ENCODE data around the gene CES4A.
"Not testable (repeated sequence)": the region's sequence is repeated elsewhere in the genome, so short reads cannot be mapped to it uniquely, and the experiment has no call there.

The CES4A gene

GRCh38 chr16:66988197-66988788 is at the start of gene CES4A:
Gene CES4A, plus strand, starts transcription at chr16:66988589. Its CDS starts 184 bp downstream, at chr16:66988773.
- DNase-seq (ENCODE audit: low read depth in 2 of 2), result no peak

GRCh38 chr16:66939366-66939765 is 49.0 kb upstream of the CES4A start:
- no peak for DNase-seq (ENCODE audit: low read depth in 2 of 2)

- no peak for DNase-seq (ENCODE audit: low read depth in 2 of 2)
Observed at GRCh38 chr16:66940236-66940635, 48.2 kb upstream of the CES4A start.

GRCh38 chr16:66942981-66943380 is 45.4 kb upstream of the CES4A start:
- DNase-seq (ENCODE audit: low read depth in 2 of 2), result no peak

- DNase-seq (ENCODE audit: low read depth in 2 of 2), result no peak
Observed at GRCh38 chr16:66943426-66944053, 44.8 kb upstream of the CES4A start.

GRCh38 chr16:66944054-66944441 is 44.3 kb upstream of the CES4A start:
- DNase-seq (ENCODE audit: low read depth in 2 of 2), result no peak

GRCh38 chr16:66944971-66945370 is 43.4 kb upstream of the CES4A start:
- DNase-seq (ENCODE audit: low read depth in 2 of 2), result not testable (repeated sequence)

GRCh38 chr16:66945939-66946338 is 42.5 kb upstream of the CES4A start:
- DNase-seq (ENCODE audit: low read depth in 2 of 2), result no peak

- no peak for DNase-seq (ENCODE audit: low read depth in 2 of 2)
Observed at GRCh38 chr16:66946541-66946940, 41.8 kb upstream of the CES4A start.

- no peak for DNase-seq (ENCODE audit: low read depth in 2 of 2)
Observed at GRCh38 chr16:66946974-66947301, 41.5 kb upstream of the CES4A start.

- DNase-seq (ENCODE audit: low read depth in 2 of 2), result peak; percentile 67 to 89
Observed at GRCh38 chr16:66947302-66948065, 40.9 kb upstream of the CES4A start.

GRCh38 chr16:66948134-66948836 is 40.1 kb upstream of the CES4A start:
- no peak for DNase-seq (ENCODE audit: low read depth in 2 of 2)

- no peak for DNase-seq (ENCODE audit: low read depth in 2 of 2)
Observed at GRCh38 chr16:66948837-66949225, 39.6 kb upstream of the CES4A start.

- DNase-seq (ENCODE audit: low read depth in 2 of 2), result no peak
Observed at GRCh38 chr16:66949472-66949871, 38.9 kb upstream of the CES4A start.

GRCh38 chr16:66950437-66950836 is 38.0 kb upstream of the CES4A start:
- DNase-seq (ENCODE audit: low read depth in 2 of 2), result no peak

- no peak for DNase-seq (ENCODE audit: low read depth in 2 of 2)
Observed at GRCh38 chr16:66950971-66951790, 37.2 kb upstream of the CES4A start.

GRCh38 chr16:66952430-66953110 is 35.8 kb upstream of the CES4A start:
- DNase-seq (ENCODE audit: low read depth in 2 of 2), result no peak

GRCh38 chr16:66953462-66954096 is 34.8 kb upstream of the CES4A start:
- no peak for DNase-seq (ENCODE audit: low read depth in 2 of 2)

GRCh38 chr16:66954097-66954659 is 34.2 kb upstream of the CES4A start:
- DNase-seq (ENCODE audit: low read depth in 2 of 2), result peak; percentile 45 to 74

Measured in stimulated activated CD4-positive, alpha-beta T cell treated with anti-CD3 and anti-CD28 coated beads, Interleukin-12 subunit alpha, Interleukin-12 subunit beta, amount 100 ng/mL, for 24 hours (primary cell).